Osteoblast (primary cell): ENCODE data around the gene TPI1. TPM values are rescaled to one million over a fixed set of nuclear protein-coding genes. Genes with fewer than 3 reads are reported as not detected.
A peak's percentile ranks its signal among the peaks of the same experiment; 100 is the strongest.

Experiments
- DNase-seq: peaks from one replicate; pipeline ENCODE4 v3.0.0; 2011; ENCODE audit warnings: low spot score, mixed read lengths; ENCODE audit not compliant: insufficient read length; ENCODE audit errors: missing footprints
- H2AFZ ChIP-seq: 2 replicates; pipeline ENCODE4 v1.6.0; 2011; ENCODE audit warnings: mild to moderate bottlenecking, low read length
- H3K27ac ChIP-seq: 2 replicates; pipeline ENCODE4 v1.5.1; 2011; ENCODE audit warnings: mild to moderate bottlenecking, low read depth, low read length, moderate library complexity
- H3K27me3 ChIP-seq: 2 replicates; pipeline ENCODE4 v1.6.0; 2012; ENCODE audit warnings: mild to moderate bottlenecking, control low read depth, inconsistent platforms, low read length, moderate library complexity; ENCODE audit not compliant: insufficient read depth
- H3K36me3 ChIP-seq: 2 replicates; pipeline ENCODE4 v1.5.1; 2011; ENCODE audit warnings: mild to moderate bottlenecking, low read length, control low read depth, moderate library complexity; ENCODE audit not compliant: insufficient read depth
- H3K4me1 ChIP-seq: 2 replicates; pipeline ENCODE4 v1.5.1; 2011; ENCODE audit warnings: mild to moderate bottlenecking, low read length, control low read depth, moderate library complexity; ENCODE audit not compliant: insufficient read depth
- H3K4me2 ChIP-seq: 2 replicates; pipeline ENCODE4 v1.6.0; 2011; ENCODE audit warnings: mild to moderate bottlenecking, low read length; ENCODE audit not compliant: insufficient read depth
- H3K4me3 ChIP-seq: fragments of 200-600 bp; sonication (generic); 3 replicates; pipeline ENCODE4 v1.5.1; 2012; ENCODE audit warnings: mild to moderate bottlenecking, low read length, inconsistent platforms; ENCODE audit not compliant: insufficient read depth
- H3K79me2 ChIP-seq: 2 replicates; pipeline ENCODE4 v1.6.0; 2012; ENCODE audit warnings: mild to moderate bottlenecking, low read length, control low read depth, inconsistent platforms; ENCODE audit not compliant: insufficient read depth
- H3K9me3 ChIP-seq: 2 replicates; pipeline ENCODE4 v1.5.1; 2011; ENCODE audit warnings: low read depth, low read length, control low read depth
- H4K20me1 ChIP-seq: 2 replicates; pipeline ENCODE4 v1.6.0; 2012; ENCODE audit warnings: mild to moderate bottlenecking, low read length, control low read depth; ENCODE audit not compliant: insufficient read depth
- CTCF ChIP-seq: IDR thresholded peaks from 2 replicates; pipeline ENCODE4 v1.5.1; 2011; ENCODE audit warnings: mild to moderate bottlenecking, low read depth, low read length, moderate library complexity; ENCODE audit errors: extremely low read depth
- total RNA-seq: library from RNA; depleted of rRNA; stranded (reverse); fragments of >200 nt; gene quantifications from 2 replicates; pipeline ENCODE4 v1.2.3, GENCODE V29; 2012

Gene TPI1
- total RNA-seq, 1 donor: 553 TPM

- DNase-seq: peak; percentile 91
- TF ChIP-seq CTCF: no peak
- H3K27ac ChIP-seq: peak overlapping the region; percentile 8
- H3K4me2 ChIP-seq: peak overlapping the region; percentile 65
- H2AFZ ChIP-seq: peak overlapping the region; percentile 4
- peaks cover 14% of the 10 kb centered on the region for H3K36me3 ChIP-seq
- no peaks in the 10 kb centered on the region for H3K9me3 ChIP-seq
- peaks cover 39% of the 10 kb centered on the region for H3K79me2 ChIP-seq
- peaks cover 5% of the 10 kb centered on the region for H4K20me1 ChIP-seq
- peaks cover 9% of the 10 kb centered on the region for H3K27me3 ChIP-seq
- peak overlapping the region; percentile 16 for H3K4me3 ChIP-seq
- peaks cover 24% of the 10 kb centered on the region for H3K4me1 ChIP-seq
Measured at GRCh38 chr12:6826734-6827436, 40.4 kb upstream of the TPI1 start.

GRCh38 chr12:6827437-6827911, 39.9 kb upstream of the TPI1 start:
- Histone ChIP-seq H3K79me2 (peaks cover 40% of the 10 kb centered on the region), H3K9me3 (no peaks in the 10 kb centered on the region), H2AFZ (peak overlapping the region; percentile 4), H3K4me3 (peak overlapping the region; percentile 16), H3K27me3 (peaks cover 7% of the 10 kb centered on the region), H3K27ac (peak overlapping the region; percentile 8), H3K4me2 (peak overlapping the region; percentile 65), H3K36me3 (peaks cover 20% of the 10 kb centered on the region), H3K4me1 (peaks cover 21% of the 10 kb centered on the region), H4K20me1 (peaks cover 5% of the 10 kb centered on the region)
- DNase-seq: peak; percentile 100
- no peak for TF ChIP-seq CTCF

GRCh38 chr12:6827982-6828780, 39.1 kb upstream of the TPI1 start, which contains the start of gene P3H3:
Gene P3H3, plus strand, starts transcription at chr12:6828407. Its CDS starts 34 bp downstream, at chr12:6828441.
- Histone ChIP-seq H3K9me3 (no peaks in the 10 kb centered on the region), H3K27ac (peak within 1 kb of the TSS; percentile 91), H3K36me3 (peaks cover 21% of the 10 kb centered on the region), H3K79me2 (peaks cover 40% of the 10 kb centered on the region), H2AFZ (peak within 1 kb of the TSS; percentile 86), H3K4me3 (peak within 1 kb of the TSS; percentile 99), H4K20me1 (peaks cover 2% of the 10 kb centered on the region), H3K4me1 (peaks cover 21% of the 10 kb centered on the region), H3K27me3 (peaks cover under 1% of the 10 kb centered on the region), H3K4me2 (peak within 1 kb of the TSS; percentile 91)
- peak; percentile 98 for DNase-seq
- TF ChIP-seq CTCF: no peak
